ENCODE results near the gene PROKR1.

DNA sequence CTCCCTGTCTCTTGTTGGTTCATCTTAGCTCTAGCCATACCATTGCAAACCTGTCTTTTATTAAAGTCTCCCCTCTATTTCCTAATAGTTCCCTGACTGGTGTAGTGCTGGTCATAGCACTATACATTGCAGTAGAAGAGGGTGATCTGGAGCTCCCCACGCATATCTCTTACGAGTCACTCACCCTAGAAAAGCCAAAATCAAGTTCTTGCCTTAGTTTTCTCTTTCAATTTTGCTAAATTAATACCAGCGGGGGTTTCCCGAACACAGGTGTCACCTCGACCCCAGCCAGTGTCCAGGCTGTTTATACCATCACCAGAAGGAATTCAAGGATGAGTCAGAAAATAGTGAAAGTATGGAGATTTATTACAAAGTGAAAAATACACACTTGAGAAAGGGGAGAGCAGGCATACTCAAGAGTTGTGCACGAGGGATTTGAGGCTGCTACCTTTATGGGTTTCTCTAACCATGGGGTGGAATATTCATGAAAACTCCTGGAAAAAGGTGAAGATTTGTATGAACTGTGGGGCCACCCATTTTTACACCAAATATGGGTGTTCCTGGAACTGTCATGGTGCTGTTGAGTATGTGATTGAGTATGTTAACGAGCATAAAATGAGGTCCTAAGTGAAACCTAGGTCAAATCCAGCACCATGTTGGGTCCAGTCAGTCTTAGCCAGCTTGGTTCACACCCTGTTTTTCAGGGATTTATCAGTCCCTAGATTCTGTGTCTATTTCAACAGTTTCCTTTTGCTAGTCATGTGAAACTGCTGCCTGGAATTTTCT lies 20.2 kb downstream of the PROKR1 start:
- no peak for TF ChIP-seq POLR2A (IDR thresholded peaks at IDR 0.05)
- TF ChIP-seq, protein P1, sequence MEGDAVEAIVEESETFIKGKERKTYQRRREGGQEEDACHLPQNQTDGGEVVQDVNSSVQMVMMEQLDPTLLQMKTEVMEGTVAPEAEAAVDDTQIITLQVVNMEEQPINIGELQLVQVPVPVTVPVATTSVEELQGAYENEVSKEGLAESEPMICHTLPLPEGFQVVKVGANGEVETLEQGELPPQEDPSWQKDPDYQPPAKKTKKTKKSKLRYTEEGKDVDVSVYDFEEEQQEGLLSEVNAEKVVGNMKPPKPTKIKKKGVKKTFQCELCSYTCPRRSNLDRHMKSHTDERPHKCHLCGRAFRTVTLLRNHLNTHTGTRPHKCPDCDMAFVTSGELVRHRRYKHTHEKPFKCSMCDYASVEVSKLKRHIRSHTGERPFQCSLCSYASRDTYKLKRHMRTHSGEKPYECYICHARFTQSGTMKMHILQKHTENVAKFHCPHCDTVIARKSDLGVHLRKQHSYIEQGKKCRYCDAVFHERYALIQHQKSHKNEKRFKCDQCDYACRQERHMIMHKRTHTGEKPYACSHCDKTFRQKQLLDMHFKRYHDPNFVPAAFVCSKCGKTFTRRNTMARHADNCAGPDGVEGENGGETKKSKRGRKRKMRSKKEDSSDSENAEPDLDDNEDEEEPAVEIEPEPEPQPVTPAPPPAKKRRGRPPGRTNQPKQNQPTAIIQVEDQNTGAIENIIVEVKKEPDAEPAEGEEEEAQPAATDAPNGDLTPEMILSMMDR (IDR thresholded peaks at IDR 0.05), result no peak
